ENCODE data around the gene MEX3D. TPM values are rescaled to one million over a fixed set of nuclear protein-coding genes. Genes with fewer than 3 reads are reported as not detected.

The MEX3D gene
- total RNA-seq, 2 experiments from 2014 or later, result 5.0 to 5.5 TPM

DNA sequence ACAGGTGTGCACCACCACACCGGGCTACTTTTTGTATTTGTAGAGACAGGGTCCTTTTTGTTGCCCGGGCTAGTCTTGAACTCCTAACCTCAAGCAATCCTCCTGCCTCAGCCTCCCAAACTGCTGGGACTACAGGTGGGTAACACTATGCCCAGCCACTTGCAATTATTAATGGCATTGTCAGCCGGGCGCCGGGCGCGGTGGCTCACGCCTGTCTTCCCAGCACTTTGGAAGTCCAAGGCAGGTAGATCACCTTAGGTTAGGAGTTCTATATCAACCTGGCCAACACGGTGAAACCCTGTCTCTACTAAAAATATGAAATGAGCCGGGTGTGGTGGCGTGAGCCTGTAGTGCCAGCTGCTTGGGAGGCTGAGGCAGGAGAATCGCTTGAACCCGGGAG is 2.7 kb upstream of the MEX3D start:
- Mint-ChIP-seq H3K4me1 (ENCODE audit: low read depth) (peaks cover 5% of the 10 kb centered on the region), H3K36me3 (ENCODE audit: low read depth) (no peaks in the 10 kb centered on the region), H3K9me3 (no peaks in the 10 kb centered on the region), H3K4me3 (no peak overlapping the region), H3K27me3 (peaks cover 3% of the 10 kb centered on the region), H3K27ac (no peak overlapping the region)
- TF ChIP-seq, protein P1, sequence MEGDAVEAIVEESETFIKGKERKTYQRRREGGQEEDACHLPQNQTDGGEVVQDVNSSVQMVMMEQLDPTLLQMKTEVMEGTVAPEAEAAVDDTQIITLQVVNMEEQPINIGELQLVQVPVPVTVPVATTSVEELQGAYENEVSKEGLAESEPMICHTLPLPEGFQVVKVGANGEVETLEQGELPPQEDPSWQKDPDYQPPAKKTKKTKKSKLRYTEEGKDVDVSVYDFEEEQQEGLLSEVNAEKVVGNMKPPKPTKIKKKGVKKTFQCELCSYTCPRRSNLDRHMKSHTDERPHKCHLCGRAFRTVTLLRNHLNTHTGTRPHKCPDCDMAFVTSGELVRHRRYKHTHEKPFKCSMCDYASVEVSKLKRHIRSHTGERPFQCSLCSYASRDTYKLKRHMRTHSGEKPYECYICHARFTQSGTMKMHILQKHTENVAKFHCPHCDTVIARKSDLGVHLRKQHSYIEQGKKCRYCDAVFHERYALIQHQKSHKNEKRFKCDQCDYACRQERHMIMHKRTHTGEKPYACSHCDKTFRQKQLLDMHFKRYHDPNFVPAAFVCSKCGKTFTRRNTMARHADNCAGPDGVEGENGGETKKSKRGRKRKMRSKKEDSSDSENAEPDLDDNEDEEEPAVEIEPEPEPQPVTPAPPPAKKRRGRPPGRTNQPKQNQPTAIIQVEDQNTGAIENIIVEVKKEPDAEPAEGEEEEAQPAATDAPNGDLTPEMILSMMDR (IDR thresholded peaks at IDR 0.05), result no peak
- intact Hi-C loops (cut with micrococcal nuclease), result no loop called here
- ATAC-seq, result no peak
- CTCF ChIA-PET, result interaction anchor here (1.0 kb wide), 1 partner anchor 19 kb away, joined by 4 read pairs; no protein-coding TSS in a partner anchor
- POLR2A ChIA-PET, result interaction anchor here (2.5 kb wide), 1 partner anchor 20 kb away, joined by 6 read pairs; no protein-coding TSS in a partner anchor
- no peak for DNase-seq

DNA sequence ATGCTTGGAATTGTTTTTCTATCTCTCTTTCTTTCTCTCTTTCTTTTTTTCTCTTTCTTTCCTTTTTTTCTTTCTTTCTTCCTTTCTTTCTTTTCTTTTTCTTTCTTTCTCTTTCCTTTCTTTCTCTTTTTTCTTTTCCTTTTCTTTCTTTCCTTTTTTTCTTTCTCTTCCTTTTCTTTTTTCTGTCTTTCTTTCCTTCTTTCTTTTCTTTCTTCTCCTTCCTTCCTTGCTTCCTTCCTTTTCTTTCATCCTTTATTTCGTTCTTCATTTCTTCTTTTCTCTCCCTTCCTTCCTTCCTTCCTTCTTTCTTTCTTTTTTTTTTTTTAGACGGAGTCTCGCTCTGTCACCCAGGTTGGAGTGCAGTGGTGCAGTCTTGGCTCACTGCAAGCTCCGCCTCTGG is 1.9 kb upstream of the MEX3D start:
- ChIA-PET CTCF (interaction anchor here (1.0 kb wide), 1 partner anchor 20 kb away, joined by 4 read pairs; no protein-coding TSS in a partner anchor), POLR2A (no interaction called here)
- H3K27ac Mint-ChIP-seq, result no peak overlapping the region
- H3K36me3 Mint-ChIP-seq (ENCODE audit: low read depth), result no peaks in the 10 kb centered on the region
- H3K27me3 Mint-ChIP-seq, result peaks cover 3% of the 10 kb centered on the region
- no peaks in the 10 kb centered on the region for H3K9me3 Mint-ChIP-seq
- H3K4me1 Mint-ChIP-seq (ENCODE audit: low read depth), result peaks cover 5% of the 10 kb centered on the region
- TF ChIP-seq, protein P1 (IDR thresholded peaks at IDR 0.05), result peak; percentile 57
- DNase-seq (no peak), ATAC-seq (no peak)
- intact Hi-C loops (cut with micrococcal nuclease), result no loop called here
- no peak overlapping the region for H3K4me3 Mint-ChIP-seq

DNA sequence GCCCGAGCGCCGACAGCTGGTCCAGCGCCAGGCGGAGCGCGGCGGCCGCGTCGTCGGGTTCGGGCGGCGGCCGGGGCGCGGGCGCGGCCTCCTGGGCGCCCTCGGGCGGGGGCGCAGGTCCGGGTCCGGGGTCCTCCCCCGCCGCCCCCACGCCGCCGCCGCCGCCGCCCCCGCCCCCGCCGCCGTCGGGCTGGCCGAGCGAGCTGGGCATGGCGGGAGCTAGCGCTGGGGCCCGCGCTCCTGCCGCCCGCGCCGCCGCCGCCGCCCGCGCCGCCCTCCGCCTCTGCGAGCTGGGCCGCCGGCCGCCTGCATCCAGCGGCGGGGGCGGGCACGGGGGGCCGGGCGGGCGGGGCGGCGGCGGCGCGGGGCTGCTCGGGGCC is 287 bp downstream of the MEX3D start:
- Mint-ChIP-seq H3K27me3 (peaks cover 3% of the 10 kb centered on the region), H3K36me3 (ENCODE audit: low read depth) (no peaks in the 10 kb centered on the region), H3K9me3 (no peaks in the 10 kb centered on the region), H3K4me3 (no peak overlapping the region), H3K27ac (no peak overlapping the region), H3K4me1 (ENCODE audit: low read depth) (peaks cover 5% of the 10 kb centered on the region)
- CTCF ChIA-PET, result interaction anchor here (0.6 kb wide), 1 partner anchor 842 kb away, joined by 4 read pairs; no protein-coding TSS in a partner anchor
- no peak for DNase-seq
- POLR2A ChIA-PET, result no interaction called here
- TF ChIP-seq, protein P1 (IDR thresholded peaks at IDR 0.05), result no peak
- intact Hi-C loops (cut with micrococcal nuclease), result no loop called here
- peak; percentile 57 for ATAC-seq

DNA sequence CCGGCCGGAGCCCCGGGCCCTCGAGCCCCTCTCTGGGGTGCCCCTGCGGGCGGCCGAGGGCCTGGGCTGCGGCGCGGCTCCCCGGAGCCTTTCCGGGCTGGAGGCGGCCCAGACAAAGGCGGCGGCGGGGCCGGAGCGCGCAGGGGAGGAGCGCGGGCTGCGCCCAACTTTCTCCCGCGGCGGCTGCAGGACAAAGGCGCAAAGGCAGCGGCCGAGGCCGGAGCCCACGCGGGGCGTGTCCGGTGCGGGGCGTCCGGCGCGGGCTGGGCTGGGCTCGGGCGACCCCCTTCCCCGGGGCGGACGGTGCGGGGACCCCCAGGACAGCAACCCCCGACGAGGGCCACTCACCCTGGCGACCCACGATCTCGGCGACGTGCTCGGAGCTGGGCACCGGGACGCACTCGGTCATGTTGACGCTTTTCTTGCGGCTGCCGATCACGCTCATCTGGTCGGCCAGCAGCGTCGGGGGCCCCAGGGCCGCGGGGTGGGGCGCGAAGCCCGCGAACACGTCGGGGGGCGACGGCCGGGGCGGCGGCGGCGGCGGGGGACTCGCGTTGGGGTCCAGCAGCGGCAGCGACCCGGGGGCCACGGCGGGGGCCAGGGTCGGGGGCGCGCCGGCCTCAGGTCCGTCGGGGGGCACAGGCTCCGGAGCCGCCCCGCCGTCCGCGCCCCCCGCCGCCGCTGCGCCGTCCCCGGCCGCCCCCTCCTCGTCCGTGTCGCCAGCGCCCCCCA is 843 bp downstream of the MEX3D start:
- Mint-ChIP-seq H3K27me3 (peaks cover 3% of the 10 kb centered on the region), H3K4me3 (peak overlapping the region; percentile 26), H3K4me1 (ENCODE audit: low read depth) (peaks cover 5% of the 10 kb centered on the region), H3K36me3 (ENCODE audit: low read depth) (no peaks in the 10 kb centered on the region), H3K27ac (no peak overlapping the region), H3K9me3 (no peaks in the 10 kb centered on the region)
- TF ChIP-seq, protein P1 (IDR thresholded peaks at IDR 0.05), result no peak
- DNase-seq (no peak), ATAC-seq (no peak)
- ChIA-PET POLR2A (no interaction called here), CTCF (interaction anchor here (0.6 kb wide), 1 partner anchor 843 kb away, joined by 4 read pairs; no protein-coding TSS in a partner anchor)
- intact Hi-C loops (cut with micrococcal nuclease), result no loop called here

DNA sequence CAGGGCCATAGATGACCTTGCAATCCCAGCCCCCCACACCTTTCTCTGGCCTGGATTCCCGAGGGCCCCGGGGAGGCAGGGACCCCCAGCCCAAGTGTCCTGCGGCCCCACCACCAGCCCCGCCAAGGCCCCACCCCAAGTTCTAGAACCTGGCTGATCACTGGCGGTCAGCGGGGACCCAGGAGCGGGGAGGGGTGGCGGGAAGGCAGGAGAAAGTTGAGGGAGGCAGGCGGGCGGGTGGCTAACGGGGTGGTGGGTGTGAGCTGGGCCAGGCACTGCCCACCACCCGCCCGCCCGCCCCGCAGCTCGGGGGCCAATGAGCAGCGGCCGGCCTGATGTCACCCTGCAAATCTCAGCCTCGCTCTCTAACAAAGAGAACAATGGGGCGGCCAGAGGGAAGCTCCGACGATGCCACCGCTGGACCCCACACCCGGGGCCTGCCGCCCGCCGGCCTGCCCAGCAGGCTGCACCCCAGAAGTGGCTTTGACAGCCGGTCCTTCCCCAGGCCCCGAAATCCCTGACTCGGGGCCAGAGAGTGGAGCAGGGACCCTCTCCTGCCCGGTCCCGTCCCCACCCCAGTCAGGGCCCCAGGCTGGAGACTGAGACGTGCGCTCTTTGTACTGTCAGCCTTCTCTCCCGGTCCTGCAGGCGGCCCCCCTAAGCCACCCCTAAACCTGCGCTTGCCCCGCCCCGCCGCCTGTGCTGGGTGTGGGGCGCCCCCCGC is 1.6 kb downstream of the MEX3D start:
- ChIA-PET POLR2A (interaction anchor here (0.5 kb wide), 1 partner anchor 74 kb away, joined by 3 read pairs; no protein-coding TSS in a partner anchor), CTCF (no interaction called here)
- H3K9me3 Mint-ChIP-seq, result no peaks in the 10 kb centered on the region
- DNase-seq, result no peak
- H3K4me1 Mint-ChIP-seq (ENCODE audit: low read depth), result peaks cover 5% of the 10 kb centered on the region
- no peaks in the 10 kb centered on the region for H3K36me3 Mint-ChIP-seq (ENCODE audit: low read depth)
- no peak for ATAC-seq
- H3K4me3 Mint-ChIP-seq, result no peak overlapping the region
- no peak overlapping the region for H3K27ac Mint-ChIP-seq
- TF ChIP-seq, protein P1 (IDR thresholded peaks at IDR 0.05), result no peak
- intact Hi-C loops (cut with micrococcal nuclease), result no loop called here
- H3K27me3 Mint-ChIP-seq, result peaks cover 3% of the 10 kb centered on the region
